Keratinocyte (primary cell): ENCODE data around the gene SLC2A11. TPM values are rescaled to one million over a fixed set of nuclear protein-coding genes. Genes with fewer than 3 reads are reported as not detected.

Experiments
- DNase-seq: peaks from one replicate; pipeline ENCODE4 v3.0.0-alpha.2; 2011; ENCODE audit warnings: low read depth, missing footprints, low spot score
- FAIRE-seq: peaks from 2 replicates; lab custom pipeline; 2011; peaks lifted over from hg19 to GRCh38; lab: Jason Lieb, UNC
- H2AFZ ChIP-seq: 2 replicates; pipeline ENCODE4 v1.6.0; 2012; ENCODE audit warnings: low read length, control low read depth, inconsistent platforms; ENCODE audit not compliant: control insufficient read depth
- H3K27ac ChIP-seq: 2 replicates; pipeline ENCODE4 v1.5.1; 2011; ENCODE audit warnings: low read length; ENCODE audit not compliant: control insufficient read depth, insufficient read depth
- H3K27me3 ChIP-seq: 3 replicates; pipeline ENCODE4 v1.6.0; 2011; ENCODE audit warnings: low read length; ENCODE audit not compliant: control insufficient read depth, insufficient read depth; ENCODE audit errors: extremely low read depth
- H3K36me3 ChIP-seq, 2 experiments: 2 replicates in 1 of 2; 3 replicates in 1 of 2; pipeline ENCODE4 v1.5.1; 2011; ENCODE audit warnings: low read length in 2 of 2, mild to moderate bottlenecking in 1 of 2; ENCODE audit not compliant: control insufficient read depth in 2 of 2, insufficient read depth in 2 of 2; ENCODE audit errors: extremely low read depth in 1 of 2
- H3K4me1 ChIP-seq: 3 replicates; pipeline ENCODE4 v1.5.1; 2011; ENCODE audit warnings: low read length; ENCODE audit not compliant: control insufficient read depth, insufficient read depth; ENCODE audit errors: extremely low read depth
- H3K4me2 ChIP-seq: 3 replicates; pipeline ENCODE4 v1.6.0; 2011; ENCODE audit warnings: low read depth, low read length; ENCODE audit not compliant: control insufficient read depth, insufficient read depth; ENCODE audit errors: extremely low read depth
- H3K4me3 ChIP-seq, 3 experiments: fragments of 200-600 bp in 1 of 3; sonication (generic) in 1 of 3; 2 replicates in 2 of 3; 3 replicates in 1 of 3; pipeline ENCODE4 v1.5.1; 2011 to 2016; ENCODE audit warnings: low read length in 3 of 3, mild to moderate bottlenecking in 3 of 3, control low read depth in 2 of 3, inconsistent platforms in 1 of 3, low read depth in 1 of 3, mixed read lengths in 1 of 3, mixed run types in 1 of 3, moderate library complexity in 1 of 3; ENCODE audit not compliant: control insufficient read depth in 2 of 3, insufficient read depth in 2 of 3; ENCODE audit errors: extremely low read depth in 1 of 3
- H3K79me2 ChIP-seq: 2 replicates; pipeline ENCODE4 v1.6.0; 2012; ENCODE audit warnings: low read length; ENCODE audit not compliant: control insufficient read depth, insufficient read depth
- H3K9ac ChIP-seq: 3 replicates; pipeline ENCODE4 v1.6.0; 2011; ENCODE audit warnings: low read length; ENCODE audit not compliant: control insufficient read depth, insufficient read depth; ENCODE audit errors: extremely low read depth
- H3K9me1 ChIP-seq: 3 replicates; pipeline ENCODE4 v1.6.0; 2011; ENCODE audit warnings: low read length; ENCODE audit not compliant: control insufficient read depth, insufficient read depth; ENCODE audit errors: extremely low read depth
- H3K9me3 ChIP-seq: 2 replicates; pipeline ENCODE4 v1.5.1; 2012; ENCODE audit warnings: low read depth, low read length; ENCODE audit not compliant: control insufficient read depth
- H4K20me1 ChIP-seq: 3 replicates; pipeline ENCODE4 v1.6.0; 2011; ENCODE audit warnings: low read length; ENCODE audit not compliant: control insufficient read depth, insufficient read depth; ENCODE audit errors: extremely low read depth
- EZH2 ChIP-seq: IDR thresholded peaks from one replicate; pipeline ENCODE4 v1.6.1; 2012; ENCODE audit warnings: inconsistent platforms, mild to moderate bottlenecking, low read length, moderate library complexity
- dilution Hi-C: fragments of 300-500 bp; cut with MboI; formaldehyde crosslinking; loops from one replicate; pipeline ENCODE4 v1.7.0; 2020; ENCODE audit warnings: low sequenced_read_pairs; ENCODE audit not compliant: extremely low pct_ligation_motif_present
- polyA plus RNA-seq, 5 experiments: library from polyadenylated mRNA; depleted of rRNA in 3 of 5; stranded (reverse) in 3 of 5; stranded (forward) in 1 of 5; unstranded in 1 of 5; fragments of >200 nt; gene quantifications; 1 replicate in 1 of 5; 2 replicates in 3 of 5; 3 replicates in 1 of 5; pipeline versions ENCODE4 v1.2.1 to v1.2.3, GENCODE V29; 2011 to 2012; ENCODE audit warnings: missing spikeins in 2 of 5, low read depth in 1 of 5, low replicate concordance in 1 of 5
- TF ChIP-seq, protein P1 (sequence below), 3 experiments: IDR thresholded peaks in 1 of 3; conservative IDR thresholded peaks in 1 of 3; optimal IDR thresholded peaks in 1 of 3; 2 replicates in 2 of 3; 3 replicates in 1 of 3; pipeline versions ENCODE3 to v1.5.1; 2011; ENCODE audit warnings: low read length in 3 of 3, mild to moderate bottlenecking in 3 of 3, moderate library complexity in 2 of 3, control low read depth in 1 of 3, inconsistent platforms in 1 of 3; ENCODE audit not compliant: insufficient read depth in 2 of 3; ENCODE audit errors: extremely low read depth in 1 of 3

Gene SLC2A11
- polyA plus RNA-seq, 1 donor (not counting 4 experiments of a cell fraction or from before 2014, with no cell fraction given): 6.0 TPM

DNA sequence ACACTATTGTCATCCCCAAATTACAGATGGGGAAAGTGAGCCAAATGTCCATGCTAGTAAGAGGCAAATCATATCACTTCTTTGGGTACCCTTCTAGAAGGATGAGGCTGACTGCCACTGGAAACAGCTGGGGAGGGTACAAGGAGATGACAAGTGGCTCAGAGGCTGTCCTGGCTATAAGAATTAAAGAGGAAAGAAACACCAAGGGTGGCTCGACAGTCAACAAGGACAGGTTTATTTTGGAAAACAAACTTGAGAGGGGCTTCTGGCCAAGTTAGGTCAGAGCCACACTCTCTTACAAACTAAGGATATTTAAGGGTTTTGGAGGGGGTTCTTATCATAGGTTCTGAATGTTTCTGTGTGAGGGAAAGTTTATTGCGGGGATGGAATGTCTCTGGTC lies 34.5 kb downstream of the SLC2A11 start:
- Histone ChIP-seq H3K36me3 (peaks cover 12 to 14% of the 10 kb centered on the region in 2 experiments), H2AFZ (no peak overlapping the region), H3K4me2 (no peak overlapping the region), H3K4me1 (peaks cover 23% of the 10 kb centered on the region), H3K27me3 (no peaks in the 10 kb centered on the region), H3K9ac (no peak overlapping the region), H3K27ac (no peak overlapping the region), H4K20me1 (peaks cover 6% of the 10 kb centered on the region), H3K79me2 (peaks cover 19% of the 10 kb centered on the region), H3K9me3 (no peaks in the 10 kb centered on the region), H3K9me1 (no peaks in the 10 kb centered on the region), H3K4me3 (no peak overlapping the region)
- DNase-seq (no peak), FAIRE-seq (no peak)
- TF ChIP-seq, protein P1, sequence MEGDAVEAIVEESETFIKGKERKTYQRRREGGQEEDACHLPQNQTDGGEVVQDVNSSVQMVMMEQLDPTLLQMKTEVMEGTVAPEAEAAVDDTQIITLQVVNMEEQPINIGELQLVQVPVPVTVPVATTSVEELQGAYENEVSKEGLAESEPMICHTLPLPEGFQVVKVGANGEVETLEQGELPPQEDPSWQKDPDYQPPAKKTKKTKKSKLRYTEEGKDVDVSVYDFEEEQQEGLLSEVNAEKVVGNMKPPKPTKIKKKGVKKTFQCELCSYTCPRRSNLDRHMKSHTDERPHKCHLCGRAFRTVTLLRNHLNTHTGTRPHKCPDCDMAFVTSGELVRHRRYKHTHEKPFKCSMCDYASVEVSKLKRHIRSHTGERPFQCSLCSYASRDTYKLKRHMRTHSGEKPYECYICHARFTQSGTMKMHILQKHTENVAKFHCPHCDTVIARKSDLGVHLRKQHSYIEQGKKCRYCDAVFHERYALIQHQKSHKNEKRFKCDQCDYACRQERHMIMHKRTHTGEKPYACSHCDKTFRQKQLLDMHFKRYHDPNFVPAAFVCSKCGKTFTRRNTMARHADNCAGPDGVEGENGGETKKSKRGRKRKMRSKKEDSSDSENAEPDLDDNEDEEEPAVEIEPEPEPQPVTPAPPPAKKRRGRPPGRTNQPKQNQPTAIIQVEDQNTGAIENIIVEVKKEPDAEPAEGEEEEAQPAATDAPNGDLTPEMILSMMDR (optimal IDR thresholded peaks at IDR 0.05 in 1 of 3, IDR thresholded peaks at IDR 0.05 in 1 of 3, conservative IDR thresholded peaks at IDR 0.05 in 1 of 3; ENCODE audit: extremely low read depth in 1 of 3, insufficient read depth in 2 of 3, low read length in 3 of 3): no peak
- no peak for TF ChIP-seq EZH2
- dilution Hi-C loops: no loop called here

DNA sequence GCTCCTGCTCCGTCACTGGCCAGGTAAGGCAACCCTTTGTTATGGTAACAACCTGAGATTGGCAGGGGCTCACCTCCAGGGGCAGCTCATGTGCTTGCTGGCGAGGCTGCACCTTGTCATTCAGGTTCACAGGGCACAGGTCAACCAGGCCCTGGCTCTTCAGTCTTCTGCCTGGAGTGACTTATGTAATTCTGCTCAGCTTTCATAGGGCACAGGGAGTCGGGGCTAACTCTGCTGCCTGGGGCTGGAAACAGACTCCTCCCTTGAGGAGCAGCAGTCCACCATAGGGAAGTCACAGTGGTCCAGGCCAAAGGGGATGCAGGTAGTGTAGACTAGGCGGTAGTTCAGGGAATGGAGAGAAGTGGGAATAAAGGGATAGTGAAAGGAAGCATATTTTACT lies 35.0 kb downstream of the SLC2A11 start:
- H3K9me3 ChIP-seq: no peaks in the 10 kb centered on the region
- H3K79me2 ChIP-seq: peaks cover 19% of the 10 kb centered on the region
- no peaks in the 10 kb centered on the region for H3K9me1 ChIP-seq
- peaks cover 23% of the 10 kb centered on the region for H3K4me1 ChIP-seq
- H3K27me3 ChIP-seq: no peaks in the 10 kb centered on the region
- dilution Hi-C loops: no loop called here
- DNase-seq (no peak), FAIRE-seq (no peak)
- H3K27ac ChIP-seq: no peak overlapping the region
- H3K36me3 ChIP-seq: peaks cover 14 to 17% of the 10 kb centered on the region in 2 experiments
- no peak overlapping the region for H3K9ac ChIP-seq
- no peak overlapping the region for H2AFZ ChIP-seq
- H4K20me1 ChIP-seq: peaks cover 6% of the 10 kb centered on the region
- no peak overlapping the region for H3K4me2 ChIP-seq
- no peak overlapping the region for H3K4me3 ChIP-seq
- no peak for TF ChIP-seq EZH2
- TF ChIP-seq, protein P1 (optimal IDR thresholded peaks at IDR 0.05 in 1 of 3, IDR thresholded peaks at IDR 0.05 in 1 of 3, conservative IDR thresholded peaks at IDR 0.05 in 1 of 3; ENCODE audit: extremely low read depth in 1 of 3, insufficient read depth in 2 of 3, low read length in 3 of 3): no peak
